Left ventricle myocardium inferior (tissue), 1 donor: ENCODE measurements around the gene CAPZA1. TPM values are rescaled to one million over a fixed set of nuclear protein-coding genes. Genes with fewer than 3 reads are reported as not detected.

Source experiments
- DNase-seq: peaks from one replicate; pipeline ENCODE4 v3.0.0-alpha.2; 2020
- H3K27ac ChIP-seq: fragments of 200-600 bp; replicated peaks from 2 replicates; pipeline ENCODE4 v1.8.0; 2021
- H3K27me3 ChIP-seq: fragments of 200-600 bp; 2 replicates; pipeline ENCODE4 v1.8.0; 2021; ENCODE audit warnings: low read depth
- H3K36me3 ChIP-seq: fragments of 200-600 bp; 2 replicates; pipeline ENCODE4 v1.8.0; 2021
- H3K4me1 ChIP-seq: fragments of 200-600 bp; 2 replicates; pipeline ENCODE4 v1.8.0; 2021
- H3K4me3 ChIP-seq: fragments of 200-600 bp; 2 replicates; pipeline ENCODE4 v1.8.0; 2021; ENCODE audit warnings: mild to moderate bottlenecking, moderate library complexity
- H3K9me3 ChIP-seq: fragments of 200-600 bp; replicated peaks from 2 replicates; pipeline ENCODE4 v1.8.0; 2021
- CTCF ChIP-seq: fragments of 200-600 bp; IDR thresholded peaks from 2 replicates; pipeline ENCODE4 v1.8.0; 2021; ENCODE audit warnings: antibody characterized with exemption, mild to moderate bottlenecking, borderline replicate concordance
- intact Hi-C: fragments of 100-400 bp; cut with micrococcal nuclease; formaldehyde crosslinking; loops from one replicate; pipeline ENCODE4 v1.11.0; 2022
- total RNA-seq: library from RNA; stranded (reverse); fragmentation: NEBNext Ultra II Directional; extraction: Animal tissue kit (Norgen Biotek cat#: 25700); gene quantifications from one replicate; pipeline ENCODE4 v1.2.1, GENCODE V29; 2021
- donor health status: DM: no; HTN: yes; CAD: no; lungs with severe emphysema.

Gene CAPZA1
- total RNA-seq, 1 donor from 2014 or later = 24.6 TPM

- TF ChIP-seq CTCF = no peak
- no peak overlapping the region for H3K4me3 ChIP-seq
- no peak for DNase-seq
- H3K4me1 ChIP-seq = peaks cover 37% of the 10 kb centered on the region
- H3K27me3 ChIP-seq = peaks cover 24% of the 10 kb centered on the region
- H3K9me3 ChIP-seq = no peaks in the 10 kb centered on the region
- intact Hi-C loops = loop anchor here (5.0 kb wide), 1 partner anchor 85 kb away; no protein-coding TSS in a partner anchor
- no peak overlapping the region for H3K27ac ChIP-seq
- H3K36me3 ChIP-seq = no peaks in the 10 kb centered on the region
These were observed 97.7 kb downstream of the CAPZA1 start for GRCh38 chr1:112717263-112717873.

- no peaks in the 10 kb centered on the region for H3K36me3 ChIP-seq
- peak overlapping the region; percentile 54 for H3K4me3 ChIP-seq
- H3K27ac ChIP-seq = no peak overlapping the region
- no peaks in the 10 kb centered on the region for H3K9me3 ChIP-seq
- peaks cover 37% of the 10 kb centered on the region for H3K4me1 ChIP-seq
- intact Hi-C loops = loop anchor here (5.0 kb wide), 1 partner anchor 83 kb away; no protein-coding TSS in a partner anchor
- peak; percentile 88 for TF ChIP-seq CTCF
- peak; percentile 75 for DNase-seq
- H3K27me3 ChIP-seq = peaks cover 39% of the 10 kb centered on the region
These were observed 99.2 kb downstream of the CAPZA1 start for GRCh38 chr1:112718691-112719418.

GRCh38 chr1:112719706-112720105 is 100.1 kb downstream of the CAPZA1 start:
- no peaks in the 10 kb centered on the region for H3K36me3 ChIP-seq
- peaks cover 29% of the 10 kb centered on the region for H3K4me1 ChIP-seq
- peaks cover 43% of the 10 kb centered on the region for H3K27me3 ChIP-seq
- intact Hi-C loops = loop anchor here (5.0 kb wide), 1 partner anchor 83 kb away; no protein-coding TSS in a partner anchor
- TF ChIP-seq CTCF = no peak
- H3K9me3 ChIP-seq = no peaks in the 10 kb centered on the region
- H3K4me3 ChIP-seq = no peak overlapping the region
- no peak for DNase-seq
- H3K27ac ChIP-seq = no peak overlapping the region

- Histone ChIP-seq H3K27ac (no peak overlapping the region), H3K9me3 (no peaks in the 10 kb centered on the region), H3K36me3 (no peaks in the 10 kb centered on the region), H3K27me3 (peaks cover 43% of the 10 kb centered on the region), H3K4me1 (peaks cover 23% of the 10 kb centered on the region), H3K4me3 (no peak overlapping the region)
- DNase-seq = no peak
- intact Hi-C loops = no loop called here
- no peak for TF ChIP-seq CTCF
These were observed 101.2 kb downstream of the CAPZA1 start for GRCh38 chr1:112720800-112721199.

Other genes with a start within 250 kb of the CAPZA1 start
- 14.3 TPM for gene CTTNBP2NL, start 223.6 kb upstream of the CAPZA1 start, total RNA-seq
- 1.7 TPM for gene WNT2B, start 110.9 kb upstream of the CAPZA1 start, total RNA-seq
- 12.6 TPM for gene ST7L, start 691 bp upstream of the CAPZA1 start, total RNA-seq
- gene MOV10, start 54.8 kb downstream of the CAPZA1 start, total RNA-seq = 12.7 TPM
- gene RHOC, start 87.3 kb downstream of the CAPZA1 start, total RNA-seq = 129 TPM
- gene PPM1J, start 95.5 kb downstream of the CAPZA1 start, total RNA-seq = 5.4 TPM